BLaER1 treated with 17β-estradiol and CSF1 and Interleukin-3, amounts not matched to agents 10 nM and 100 nM (cell line): ENCODE measurements around the gene DOLK.

Experiments used
- H3K27ac ChIP-seq, 11 experiments: shearing (Covaris generic); formaldehyde crosslinking; 2 replicates each; pipeline ENCODE4 v1.8.1; 2022
- H3K27me3 ChIP-seq, 11 experiments: shearing (Covaris generic); formaldehyde crosslinking; 2 replicates each; pipeline ENCODE4 v1.8.1; 2022
- H3K36me3 ChIP-seq, 11 experiments: shearing (Covaris generic); formaldehyde crosslinking; 2 replicates each; pipeline ENCODE4 v1.8.1; 2022
- H3K4me1 ChIP-seq, 10 experiments: shearing (Covaris generic); formaldehyde crosslinking; 2 replicates each; pipeline ENCODE4 v1.8.1; 2022
- H3K4me2 ChIP-seq, 11 experiments: shearing (Covaris generic); formaldehyde crosslinking; 2 replicates each; pipeline ENCODE4 v1.8.1; 2022
- H3K4me3 ChIP-seq, 10 experiments: shearing (Covaris generic); formaldehyde crosslinking; 2 replicates each; pipeline ENCODE4 v1.8.1; 2022
- H3K9ac ChIP-seq, 11 experiments: shearing (Covaris generic); formaldehyde crosslinking; 2 replicates each; pipeline ENCODE4 v1.8.1; 2022
- H3K9me3 ChIP-seq, 11 experiments: shearing (Covaris generic); formaldehyde crosslinking; replicated peaks in 1 of 11; 2 replicates each; pipeline ENCODE4 v1.8.1; 2022
- H4K20me1 ChIP-seq, 11 experiments: shearing (Covaris generic); formaldehyde crosslinking; 2 replicates each; pipeline ENCODE4 v1.8.1; 2022
- Cebpa-rat ChIP-seq, 11 experiments: shearing (Covaris generic); IDR thresholded peaks; 2 replicates each; pipeline ENCODE4 v1.8.1; 2022

The DOLK gene

DNA sequence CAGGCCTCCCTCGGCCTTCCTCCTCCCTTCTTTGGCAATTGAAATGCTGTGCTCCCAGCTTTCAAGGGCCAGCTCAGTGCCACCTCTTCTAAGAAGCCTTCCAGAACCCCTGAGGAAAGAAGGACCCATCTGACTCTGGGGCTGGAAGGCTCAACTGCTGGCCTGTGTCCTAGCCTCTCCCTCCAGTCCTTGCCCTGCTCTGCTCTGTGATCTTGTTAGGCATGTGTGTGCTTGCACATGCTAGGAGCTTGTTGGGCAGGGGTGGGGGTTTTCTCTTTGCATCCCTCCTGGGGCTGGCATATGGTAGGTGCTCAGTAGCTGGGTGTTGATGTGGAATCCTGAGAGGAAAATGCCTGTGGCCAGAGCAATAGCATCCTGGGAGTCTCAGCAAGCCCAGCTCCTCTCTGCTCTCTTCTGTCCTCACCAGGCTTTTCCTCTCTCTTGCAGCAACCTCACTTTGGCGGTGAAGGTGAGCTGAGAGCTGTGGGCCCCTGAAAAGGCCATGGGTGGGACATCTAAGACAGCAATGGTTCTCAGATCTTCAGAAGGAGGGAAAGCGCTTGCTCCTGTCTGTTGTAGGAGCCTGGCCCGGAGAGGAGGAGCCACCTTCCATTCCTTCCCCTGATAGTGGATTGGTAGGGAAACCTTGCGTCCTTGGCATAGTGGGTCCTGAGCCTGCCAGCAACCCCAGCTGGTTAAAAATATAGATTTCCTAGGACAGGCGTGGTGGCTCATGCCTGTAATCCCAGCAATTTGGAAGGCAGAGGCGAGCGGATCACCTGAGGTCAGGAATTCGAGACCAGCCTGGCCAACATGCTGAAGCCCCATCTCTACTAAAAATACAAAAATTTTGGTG, 9.9 kb downstream of the DOLK start:
- Histone ChIP-seq H3K9ac (0 out of 22 replicates have a peak overlapping the region, but pooled peaks of 1 of the 11 experiments have one; percentile 1), H4K20me1 (no peaks in the 10 kb centered on the region; a peak in 1 of 22 replicates), H3K4me3 (no peak overlapping the region)

GRCh38 chr9:128936171-128936865, 11.1 kb downstream of the DOLK start:
- no peak overlapping the region for H3K9ac ChIP-seq
- H3K4me1 ChIP-seq = no peaks in the 10 kb centered on the region
- no peak overlapping the region for H3K4me3 ChIP-seq
- H4K20me1 ChIP-seq = no peaks in the 10 kb centered on the region; a peak in 1 of 22 replicates
- H3K36me3 ChIP-seq = peaks cover 0 to 21% (median 8%) of the 10 kb centered on the region in 11 experiments; a peak in 8 of 22 replicates
- no peak for TF ChIP-seq Cebpa-rat (IDR thresholded peaks at IDR 0.05)
- no peaks in the 10 kb centered on the region for H3K9me3 ChIP-seq
- H3K27ac ChIP-seq = no peak overlapping the region
- H3K27me3 ChIP-seq = no peaks in the 10 kb centered on the region
- H3K4me2 ChIP-seq = no peak overlapping the region

More for the DNA sequence above, 9.9 kb downstream of the DOLK start:
- H3K4me2 ChIP-seq = no peak overlapping the region
- no peak overlapping the region for H3K27ac ChIP-seq
- H3K4me1 ChIP-seq = no peaks in the 10 kb centered on the region
- TF ChIP-seq Cebpa-rat (IDR thresholded peaks at IDR 0.05) = no peak
- H3K27me3 ChIP-seq = no peaks in the 10 kb centered on the region
- peaks cover 0 to 24% (median 8%) of the 10 kb centered on the region in 11 experiments; a peak in 10 of 22 replicates for H3K36me3 ChIP-seq
- no peaks in the 10 kb centered on the region for H3K9me3 ChIP-seq

DNA sequence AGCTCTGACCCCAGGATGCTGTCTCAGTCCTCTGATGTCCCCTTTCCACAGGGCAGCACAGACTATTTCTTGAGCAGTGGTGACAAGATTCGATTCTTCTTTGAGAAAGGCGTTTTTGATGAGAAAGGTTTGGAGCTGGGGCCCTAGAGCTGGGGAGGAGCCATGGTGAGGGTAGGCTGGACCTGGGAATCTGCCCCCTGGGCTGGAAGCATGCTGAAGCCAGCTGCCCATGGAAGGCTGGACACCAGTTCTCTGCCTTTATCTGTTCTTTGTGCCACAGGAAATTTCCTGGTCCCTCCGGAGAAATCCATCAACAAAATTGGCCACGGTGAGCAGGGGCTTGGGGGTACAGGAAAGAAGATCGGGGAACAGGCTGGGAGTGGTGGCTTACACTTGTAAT, 13.7 kb downstream of the DOLK start:
- Histone ChIP-seq H3K9ac (no peak overlapping the region; a peak in 1 of 22 replicates), H3K4me2 (no peak overlapping the region)
- no peak for TF ChIP-seq Cebpa-rat (IDR thresholded peaks at IDR 0.05)

GRCh38 chr9:128929560-128929959, 17.8 kb downstream of the DOLK start:
- no peaks in the 10 kb centered on the region for H3K9me3 ChIP-seq
- H3K36me3 ChIP-seq = peaks cover 0 to 22% (median 5%) of the 10 kb centered on the region in 11 experiments; a peak in 5 of 22 replicates
- H3K27me3 ChIP-seq = no peaks in the 10 kb centered on the region
- H4K20me1 ChIP-seq = no peaks in the 10 kb centered on the region
- no peak overlapping the region for H3K9ac ChIP-seq
- H3K4me3 ChIP-seq = no peak overlapping the region
- H3K4me1 ChIP-seq = peaks cover 0 to 4% (median 0%) of the 10 kb centered on the region in 10 experiments; a peak in 1 of 20 replicates
- no peak overlapping the region for H3K4me2 ChIP-seq
- TF ChIP-seq Cebpa-rat (IDR thresholded peaks at IDR 0.05) = no peak
- H3K27ac ChIP-seq = no peak overlapping the region

More for the DNA sequence above, 13.7 kb downstream of the DOLK start:
- H3K27me3 ChIP-seq = no peaks in the 10 kb centered on the region
- H3K4me1 ChIP-seq = no peaks in the 10 kb centered on the region
- H3K4me3 ChIP-seq = no peak overlapping the region
- H3K27ac ChIP-seq = no peak overlapping the region
- H3K9me3 ChIP-seq = no peaks in the 10 kb centered on the region
- H4K20me1 ChIP-seq = no peaks in the 10 kb centered on the region; a peak in 1 of 22 replicates
- peaks cover 0 to 23% (median 8%) of the 10 kb centered on the region in 11 experiments; a peak in 5 of 22 replicates for H3K36me3 ChIP-seq

- no peak overlapping the region for H3K9ac ChIP-seq
- no peak overlapping the region for H3K27ac ChIP-seq
- H3K27me3 ChIP-seq = no peaks in the 10 kb centered on the region
- no peak for TF ChIP-seq Cebpa-rat (IDR thresholded peaks at IDR 0.05)
- H3K9me3 ChIP-seq = no peaks in the 10 kb centered on the region
- no peak overlapping the region for H3K4me2 ChIP-seq
- H3K36me3 ChIP-seq = peaks cover 0 to 20% (median 0%) of the 10 kb centered on the region in 11 experiments; a peak in 4 of 22 replicates
- H3K4me3 ChIP-seq = no peak overlapping the region
- peaks cover 0 to 5% (median under 1%) of the 10 kb centered on the region in 10 experiments; a peak in 5 of 20 replicates for H3K4me1 ChIP-seq
- no peaks in the 10 kb centered on the region for H4K20me1 ChIP-seq
Observed at GRCh38 chr9:128928624-128929023, 18.8 kb downstream of the DOLK start.

- Histone ChIP-seq H3K36me3 (peaks cover 0 to 13% (median 0%) of the 10 kb centered on the region in 11 experiments; a peak in 2 of 22 replicates), H3K9ac (no peak overlapping the region), H3K27ac (no peak overlapping the region), H3K4me2 (no peak overlapping the region), H3K4me3 (no peak overlapping the region), H3K9me3 (no peaks in the 10 kb centered on the region), H3K4me1 (peaks cover 0 to 13% (median 8%) of the 10 kb centered on the region in 10 experiments; a peak in 17 of 20 replicates), H3K27me3 (no peaks in the 10 kb centered on the region), H4K20me1 (no peaks in the 10 kb centered on the region)
- TF ChIP-seq Cebpa-rat (IDR thresholded peaks at IDR 0.05) = no peak
Observed at GRCh38 chr9:128927731-128928411, 19.5 kb downstream of the DOLK start.

GRCh38 chr9:128923493-128923883, 23.9 kb downstream of the DOLK start:
- Histone ChIP-seq H4K20me1 (no peaks in the 10 kb centered on the region), H3K4me3 (no peak overlapping the region; a peak in 1 of 20 replicates), H3K4me2 (peak overlapping the region in 9 of 11 experiments; percentile 92 to 99 (median 95); a peak in 16 of 22 replicates), H3K9me3 (no peaks in the 10 kb centered on the region), H3K9ac (0 out of 22 replicates have a peak overlapping the region, but pooled peaks of 2 of the 11 experiments have one; percentile 11 to 82), H3K36me3 (peaks cover 0 to 7% (median 0%) of the 10 kb centered on the region in 11 experiments; a peak in 5 of 22 replicates), H3K4me1 (peaks cover 26 to 53% (median 47%) of the 10 kb centered on the region in 10 experiments), H3K27ac (0 out of 22 replicates have a peak overlapping the region, but pooled peaks of 3 of the 11 experiments have one; percentile 88 to 92 (median 90)), H3K27me3 (no peaks in the 10 kb centered on the region; a peak in 2 of 22 replicates)
- peak in 9 of 11 experiments; percentile 35 to 96 (median 75); a peak in 16 of 22 replicates for TF ChIP-seq Cebpa-rat (IDR thresholded peaks at IDR 0.05)
